ENCODE measurements around the gene ADAMTS20. TPM values are rescaled to one million over a fixed set of nuclear protein-coding genes. Genes with fewer than 3 reads are reported as not detected.

The ADAMTS20 gene
- total RNA-seq, 1 experiment from 2014 or later: 1.6 TPM

DNA sequence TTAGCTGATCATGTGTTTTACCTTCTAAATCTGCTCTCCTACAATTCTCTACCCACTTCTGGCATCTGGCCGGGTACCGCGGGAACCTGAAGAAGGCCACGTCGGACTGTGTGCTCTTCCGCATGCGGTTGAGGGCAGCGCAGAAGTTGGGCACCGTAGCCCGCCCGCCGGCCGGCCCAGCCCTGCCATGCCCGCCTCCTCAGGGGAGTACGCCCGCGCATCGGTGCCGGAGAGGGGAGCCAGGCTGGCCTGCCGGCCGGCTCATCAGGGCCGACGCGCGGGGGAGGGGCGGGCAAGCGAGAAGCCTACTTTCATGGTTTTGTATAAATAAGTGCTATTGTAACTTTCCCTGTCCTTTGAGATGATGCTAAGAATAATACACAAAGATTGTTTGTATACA is 19.9 kb upstream of the ADAMTS20 start:
- H3K4me2 ChIP-seq (ENCODE audit: low read length): no peak overlapping the region
- H3K4me1 ChIP-seq (ENCODE audit: insufficient read depth, low read length): no peaks in the 10 kb centered on the region
- H3K36me3 ChIP-seq (ENCODE audit: low read depth, low read length): no peaks in the 10 kb centered on the region
- H3K79me2 ChIP-seq (ENCODE audit: low read length): no peaks in the 10 kb centered on the region
- no peak overlapping the region for H3K4me3 ChIP-seq (ENCODE audit: low read length)
- H2AFZ ChIP-seq (ENCODE audit: low read length): no peak overlapping the region
- no peaks in the 10 kb centered on the region for H3K9me3 ChIP-seq (ENCODE audit: low read length)
- H3F3A ChIP-seq (ENCODE audit: low read length, unreplicated experiment): no peaks in the 10 kb centered on the region
- TF ChIP-seq, protein P1, sequence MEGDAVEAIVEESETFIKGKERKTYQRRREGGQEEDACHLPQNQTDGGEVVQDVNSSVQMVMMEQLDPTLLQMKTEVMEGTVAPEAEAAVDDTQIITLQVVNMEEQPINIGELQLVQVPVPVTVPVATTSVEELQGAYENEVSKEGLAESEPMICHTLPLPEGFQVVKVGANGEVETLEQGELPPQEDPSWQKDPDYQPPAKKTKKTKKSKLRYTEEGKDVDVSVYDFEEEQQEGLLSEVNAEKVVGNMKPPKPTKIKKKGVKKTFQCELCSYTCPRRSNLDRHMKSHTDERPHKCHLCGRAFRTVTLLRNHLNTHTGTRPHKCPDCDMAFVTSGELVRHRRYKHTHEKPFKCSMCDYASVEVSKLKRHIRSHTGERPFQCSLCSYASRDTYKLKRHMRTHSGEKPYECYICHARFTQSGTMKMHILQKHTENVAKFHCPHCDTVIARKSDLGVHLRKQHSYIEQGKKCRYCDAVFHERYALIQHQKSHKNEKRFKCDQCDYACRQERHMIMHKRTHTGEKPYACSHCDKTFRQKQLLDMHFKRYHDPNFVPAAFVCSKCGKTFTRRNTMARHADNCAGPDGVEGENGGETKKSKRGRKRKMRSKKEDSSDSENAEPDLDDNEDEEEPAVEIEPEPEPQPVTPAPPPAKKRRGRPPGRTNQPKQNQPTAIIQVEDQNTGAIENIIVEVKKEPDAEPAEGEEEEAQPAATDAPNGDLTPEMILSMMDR (conservative IDR thresholded peaks at IDR 0.05; ENCODE audit: low read depth, low read length): no peak
- TF ChIP-seq EZH2 (IDR thresholded peaks at IDR 0.05; ENCODE audit: low read length, unreplicated experiment) (no peak), EZH2phosphoT487 (IDR thresholded peaks at IDR 0.05; ENCODE audit: borderline replicate concordance, low read length) (no peak)
- H4K20me1 ChIP-seq (ENCODE audit: low read length): no peaks in the 10 kb centered on the region
- no peak overlapping the region for H3K27ac ChIP-seq (ENCODE audit: low read length)
- H3K9me2 ChIP-seq (replicated peaks; ENCODE audit: low read length): no peaks in the 10 kb centered on the region
- CTCF ChIA-PET: interaction anchor here (0.6 kb wide), 1 partner anchor 146 kb away, joined by 3 read pairs; no protein-coding TSS in a partner anchor
- ATAC-seq (no peak), DNase-seq (no peak)
- BruUV-seq (replicated peaks): no TSS peak
- POLR2A ChIA-PET (ENCODE audit: unreplicated experiment): no interaction called here
- H3K9ac ChIP-seq (ENCODE audit: low read length): no peak overlapping the region
- intact Hi-C loops (cut with micrococcal nuclease): no loop called here
- peaks cover 42% of the 10 kb centered on the region for H3K27me3 ChIP-seq (ENCODE audit: low read length)

DNA sequence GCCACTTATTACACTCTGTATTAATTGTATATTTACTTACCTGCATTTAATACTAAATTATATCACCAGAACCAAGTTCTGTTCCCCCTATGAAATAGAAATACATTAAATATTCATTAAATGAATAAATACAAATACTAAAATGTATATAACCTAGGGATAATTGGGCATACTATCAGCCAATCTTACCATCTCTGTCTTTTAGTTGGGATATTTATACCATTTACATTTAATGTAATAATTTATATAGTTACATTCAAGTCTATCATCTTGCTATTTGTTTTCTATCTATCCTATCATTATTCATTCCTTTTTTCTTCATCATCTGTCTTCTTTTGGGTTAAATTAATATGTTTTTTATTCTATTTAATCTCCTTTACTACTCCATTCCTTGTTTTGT is 4.1 kb upstream of the ADAMTS20 start:
- no peaks in the 10 kb centered on the region for H3F3A ChIP-seq (ENCODE audit: low read length, unreplicated experiment)
- no peaks in the 10 kb centered on the region for H3K4me1 ChIP-seq (ENCODE audit: insufficient read depth, low read length)
- no peak for TF ChIP-seq EZH2phosphoT487 (IDR thresholded peaks at IDR 0.05; ENCODE audit: borderline replicate concordance, low read length)
- no peak for TF ChIP-seq EZH2 (IDR thresholded peaks at IDR 0.05; ENCODE audit: low read length, unreplicated experiment)
- TF ChIP-seq, protein P1 (conservative IDR thresholded peaks at IDR 0.05; ENCODE audit: low read depth, low read length): no peak
- no peak overlapping the region for H2AFZ ChIP-seq (ENCODE audit: low read length)
- ATAC-seq (no peak), DNase-seq (no peak)
- no peak overlapping the region for H3K4me3 ChIP-seq (ENCODE audit: low read length)
- no peak overlapping the region for H3K4me2 ChIP-seq (ENCODE audit: low read length)
- BruUV-seq (replicated peaks): no TSS peak
- H3K9me2 ChIP-seq (replicated peaks; ENCODE audit: low read length): no peaks in the 10 kb centered on the region
- no peak overlapping the region for H3K27ac ChIP-seq (ENCODE audit: low read length)
- H3K79me2 ChIP-seq (ENCODE audit: low read length): no peaks in the 10 kb centered on the region
- H3K9me3 ChIP-seq (ENCODE audit: low read length): no peaks in the 10 kb centered on the region
- no peaks in the 10 kb centered on the region for H3K36me3 ChIP-seq (ENCODE audit: low read depth, low read length)
- ChIA-PET POLR2A (ENCODE audit: unreplicated experiment) (no interaction called here), CTCF (no interaction called here)
- peaks cover 27% of the 10 kb centered on the region for H3K27me3 ChIP-seq (ENCODE audit: low read length)
- no peaks in the 10 kb centered on the region for H4K20me1 ChIP-seq (ENCODE audit: low read length)
- intact Hi-C loops (cut with micrococcal nuclease): no loop called here
- no peak overlapping the region for H3K9ac ChIP-seq (ENCODE audit: low read length)

GRCh38 chr12:43551279-43551970 is 578 bp downstream of the ADAMTS20 start:
- no peaks in the 10 kb centered on the region for H3K36me3 ChIP-seq (ENCODE audit: low read depth, low read length)
- no peak overlapping the region for H3K4me2 ChIP-seq (ENCODE audit: low read length)
- no peaks in the 10 kb centered on the region for H3K9me2 ChIP-seq (replicated peaks; ENCODE audit: low read length)
- CTCF ChIA-PET: no interaction called here
- intact Hi-C loops (cut with micrococcal nuclease): no loop called here
- no peak overlapping the region for H3K9ac ChIP-seq (ENCODE audit: low read length)
- ATAC-seq (no peak), DNase-seq (no peak)
- peaks cover 31% of the 10 kb centered on the region for H3K27me3 ChIP-seq (ENCODE audit: low read length)
- H3K4me3 ChIP-seq (ENCODE audit: low read length): no peak overlapping the region
- no peaks in the 10 kb centered on the region for H3K9me3 ChIP-seq (ENCODE audit: low read length)
- TF ChIP-seq EZH2phosphoT487 (IDR thresholded peaks at IDR 0.05; ENCODE audit: borderline replicate concordance, low read length) (no peak), EZH2 (IDR thresholded peaks at IDR 0.05; ENCODE audit: low read length, unreplicated experiment) (no peak)
- TF ChIP-seq, protein P1 (conservative IDR thresholded peaks at IDR 0.05; ENCODE audit: low read depth, low read length): no peak
- H2AFZ ChIP-seq (ENCODE audit: low read length): no peak overlapping the region
- no peaks in the 10 kb centered on the region for H4K20me1 ChIP-seq (ENCODE audit: low read length)
- no peak overlapping the region for H3K27ac ChIP-seq (ENCODE audit: low read length)
- POLR2A ChIA-PET (ENCODE audit: unreplicated experiment): no interaction called here
- H3K4me1 ChIP-seq (ENCODE audit: insufficient read depth, low read length): no peaks in the 10 kb centered on the region
- no TSS peak for BruUV-seq (replicated peaks)
- no peaks in the 10 kb centered on the region for H3K79me2 ChIP-seq (ENCODE audit: low read length)
- H3F3A ChIP-seq (ENCODE audit: low read length, unreplicated experiment): no peaks in the 10 kb centered on the region

Data from PC-3 (cell line).